Retina (tissue), 1 donor: ENCODE results near the gene IDNK.

Source experiments
- DNase-seq: peaks from one replicate; pipeline ENCODE4 v3.0.0-alpha.2; 2016

IDNK gene

DNA sequence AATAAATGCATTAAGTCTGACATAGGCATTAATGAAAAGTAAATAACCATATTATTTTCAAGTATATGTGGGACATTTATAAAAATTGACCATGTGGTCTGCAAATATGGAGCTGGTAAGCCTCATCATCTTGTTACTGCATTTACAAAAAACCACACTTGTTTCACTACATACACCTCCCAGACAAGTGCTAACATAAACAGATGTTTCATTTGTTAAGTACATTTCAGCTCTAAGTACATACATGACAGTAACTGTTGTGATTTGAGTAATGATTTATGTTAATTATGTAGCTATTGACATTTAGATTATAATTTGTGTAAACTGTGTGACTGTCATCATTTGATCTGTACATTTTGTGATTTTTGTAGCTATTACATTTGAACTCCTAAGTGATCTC, 13.9 kb downstream of the IDNK start:
- DNase-seq, result no peak

DNA sequence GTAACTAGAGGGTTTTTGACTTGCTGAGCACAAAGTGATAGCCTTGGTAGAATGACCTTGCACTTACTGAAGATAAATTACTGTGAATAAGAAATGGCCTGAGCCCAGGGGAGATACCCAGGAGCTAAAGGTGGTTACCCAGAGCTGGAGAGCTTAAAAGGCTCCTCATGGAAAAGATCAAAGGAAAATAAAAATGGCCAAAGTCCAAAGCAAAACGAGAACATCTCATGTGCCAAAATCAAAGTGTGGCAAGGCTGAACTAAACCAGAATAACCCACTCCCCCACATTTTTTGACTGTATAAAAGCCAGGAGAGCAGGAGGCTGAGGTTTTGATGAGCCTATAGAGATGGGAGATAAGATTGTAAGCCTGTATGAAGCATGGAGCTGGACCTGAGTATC, 14.4 kb downstream of the IDNK start:
- no peak for DNase-seq

DNA sequence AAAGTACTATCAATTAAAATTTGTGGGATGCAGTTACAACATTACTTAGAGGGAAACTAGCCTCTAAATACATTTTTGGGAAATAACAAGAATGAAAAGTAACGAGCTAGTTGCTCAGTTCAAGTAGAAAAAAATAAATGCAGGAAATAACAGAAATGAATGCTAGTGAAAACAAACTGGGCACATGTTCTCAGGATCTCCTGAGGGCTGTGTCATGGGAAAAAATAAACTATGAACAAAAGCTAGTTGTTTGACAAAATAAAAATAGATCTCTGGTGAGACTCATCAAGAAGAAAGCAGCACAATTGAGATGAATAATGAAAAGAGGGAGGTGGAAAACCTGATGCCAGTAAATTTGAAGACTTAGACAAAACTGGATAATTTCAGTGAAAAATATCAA, 16.3 kb downstream of the IDNK start:
- no peak for DNase-seq

DNA sequence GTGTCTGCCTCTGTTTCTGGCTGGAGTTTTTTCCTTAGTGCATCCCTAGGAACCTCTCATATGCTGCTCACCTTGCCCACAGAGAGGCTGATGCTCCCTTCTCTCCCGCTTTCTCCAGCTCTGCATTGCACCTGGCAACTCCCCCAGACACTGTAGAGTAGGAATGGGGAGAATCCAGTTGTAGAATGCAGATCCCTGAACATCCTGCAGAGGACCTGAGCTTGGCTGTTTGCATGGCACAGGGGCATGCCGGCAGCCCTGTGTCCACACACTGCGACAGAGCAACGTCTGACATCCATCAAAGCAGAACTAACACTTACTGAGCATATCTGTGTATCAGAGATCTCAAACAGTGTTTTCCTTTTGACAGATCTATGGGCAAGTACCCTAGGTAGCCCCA, 19.9 kb downstream of the IDNK start:
- DNase-seq, result no peak

DNA sequence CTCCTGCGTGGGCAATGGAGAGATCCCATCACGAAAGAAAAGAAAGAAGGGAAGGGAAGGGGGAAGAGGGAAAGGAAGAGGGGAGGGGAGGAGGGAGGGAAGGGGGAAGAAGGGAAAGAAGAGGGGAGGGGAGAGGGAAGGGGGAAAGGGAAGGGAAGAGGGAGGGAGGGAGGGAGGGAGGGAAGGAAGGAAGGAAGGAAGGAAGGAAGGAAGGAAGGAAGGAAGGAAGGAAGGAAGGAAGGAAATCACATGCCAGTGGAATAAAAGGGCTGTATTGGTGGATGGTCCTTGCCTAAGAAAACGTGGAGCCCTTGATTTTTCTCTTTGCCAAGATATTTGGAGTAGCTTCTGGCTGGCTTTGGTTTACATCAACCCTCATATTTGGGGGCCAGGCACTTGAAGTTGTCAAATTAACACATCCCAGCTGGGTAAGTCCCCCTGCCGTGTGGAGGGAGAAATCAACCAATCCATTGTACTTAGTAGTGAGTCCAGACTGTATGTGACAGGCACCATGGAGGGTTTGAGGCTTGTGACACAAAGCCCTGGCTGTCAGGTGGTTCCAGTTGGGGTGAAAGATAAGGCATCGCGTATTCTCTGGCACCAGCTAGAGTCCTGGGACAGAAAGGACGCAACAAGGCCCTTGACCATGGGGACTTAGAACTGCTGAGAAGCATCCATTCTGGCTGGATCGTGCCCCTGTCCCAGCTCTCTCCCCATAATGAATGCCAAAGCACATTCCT, 23.7 kb downstream of the IDNK start:
- no peak for DNase-seq

DNA sequence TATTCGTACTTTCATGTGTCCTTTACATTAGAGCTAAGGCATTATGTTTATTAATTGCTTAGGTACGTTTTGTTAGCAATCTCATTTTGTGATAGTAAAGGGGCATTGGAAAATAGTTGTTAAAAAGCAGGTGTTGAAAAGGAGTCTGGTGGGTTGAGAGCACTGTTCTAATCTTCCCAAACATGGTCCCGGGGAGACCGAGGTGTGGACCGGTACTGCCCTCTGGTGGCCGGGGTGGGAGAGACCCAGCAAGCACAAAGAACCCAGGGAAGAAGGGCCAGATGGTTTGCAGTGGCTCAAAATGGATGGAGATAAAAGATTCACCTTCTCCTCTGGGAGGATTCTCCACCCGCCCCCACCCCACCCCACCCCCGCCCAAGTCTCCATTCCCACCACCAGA, 26.1 kb downstream of the IDNK start:
- DNase-seq, result peak; percentile 32

DNA sequence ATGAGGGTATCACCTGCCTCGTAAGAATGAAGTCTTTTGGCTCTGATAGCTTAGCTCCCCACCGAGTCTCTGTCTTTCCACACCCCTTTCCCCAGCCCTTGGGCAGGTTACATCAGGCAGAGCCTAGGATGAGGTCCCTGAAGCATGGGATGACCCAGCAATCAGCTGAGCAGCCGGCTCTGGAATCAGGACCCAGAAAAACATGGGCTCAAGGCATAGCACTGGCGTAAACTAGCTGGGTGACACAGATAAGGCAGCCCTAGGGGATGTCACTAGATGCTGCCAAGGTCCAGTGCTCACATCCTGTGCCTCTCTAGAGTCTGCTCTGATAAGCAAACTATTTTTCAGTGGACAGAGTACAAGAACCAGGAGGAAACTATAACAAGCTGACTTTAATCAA, 26.6 kb downstream of the IDNK start:
- DNase-seq, result peak; percentile 15

DNA sequence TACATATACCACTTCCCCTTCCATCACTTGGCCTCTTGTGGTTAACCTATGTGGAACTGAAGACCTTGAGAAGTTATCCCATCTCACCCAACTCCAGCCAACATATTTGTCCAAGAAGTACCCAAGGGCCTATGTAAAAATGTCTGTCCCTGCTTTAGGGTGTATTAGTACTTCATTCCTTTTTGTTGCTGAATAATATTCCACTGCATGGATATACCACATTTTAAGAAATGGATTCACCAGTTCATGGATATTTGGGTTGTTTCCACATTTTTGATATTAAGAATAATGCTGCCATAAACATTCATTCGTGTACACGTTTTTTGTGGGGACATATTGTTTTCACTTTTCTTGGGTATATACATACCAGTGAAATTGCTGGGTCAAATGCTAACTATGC, 28.6 kb downstream of the IDNK start:
- no peak for DNase-seq

DNA sequence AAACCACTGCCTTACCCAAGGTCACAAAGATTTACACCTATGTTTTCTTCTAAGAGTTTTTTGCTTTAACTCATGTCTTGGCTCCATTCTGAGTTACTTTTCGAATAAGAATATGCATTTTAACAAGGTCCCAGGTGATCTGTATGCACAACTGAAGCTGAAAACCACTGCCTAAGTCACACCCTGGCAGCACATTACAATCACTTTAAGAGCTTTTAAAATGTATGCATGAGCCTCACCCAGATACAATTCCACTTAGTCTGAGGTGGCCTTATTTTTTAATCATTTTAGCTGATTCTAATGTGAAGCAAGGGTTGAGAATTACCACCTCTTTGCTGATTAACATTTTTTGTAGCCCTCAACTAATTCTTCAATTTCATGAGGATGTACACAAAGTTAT, 29.5 kb downstream of the IDNK start:
- DNase-seq, result no peak

DNA sequence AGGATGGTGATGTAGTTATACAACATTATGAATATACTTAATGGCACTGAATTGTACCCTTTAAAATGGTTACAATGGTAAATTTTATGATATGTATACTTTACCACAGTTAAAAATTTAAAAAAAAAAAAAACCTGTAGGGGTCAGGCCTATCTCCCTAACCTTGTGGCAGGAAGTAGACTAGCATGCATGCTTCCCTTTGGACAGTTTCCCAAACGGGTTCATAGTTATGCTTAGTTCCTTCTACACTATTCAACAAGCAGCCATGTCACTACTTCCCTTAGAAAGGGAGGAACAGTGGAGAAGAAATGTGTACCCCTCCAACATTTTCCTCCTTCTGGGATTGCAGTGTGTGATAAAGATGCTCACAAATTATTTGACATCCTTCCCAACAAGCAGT, 32.5 kb downstream of the IDNK start:
- no peak for DNase-seq

DNA sequence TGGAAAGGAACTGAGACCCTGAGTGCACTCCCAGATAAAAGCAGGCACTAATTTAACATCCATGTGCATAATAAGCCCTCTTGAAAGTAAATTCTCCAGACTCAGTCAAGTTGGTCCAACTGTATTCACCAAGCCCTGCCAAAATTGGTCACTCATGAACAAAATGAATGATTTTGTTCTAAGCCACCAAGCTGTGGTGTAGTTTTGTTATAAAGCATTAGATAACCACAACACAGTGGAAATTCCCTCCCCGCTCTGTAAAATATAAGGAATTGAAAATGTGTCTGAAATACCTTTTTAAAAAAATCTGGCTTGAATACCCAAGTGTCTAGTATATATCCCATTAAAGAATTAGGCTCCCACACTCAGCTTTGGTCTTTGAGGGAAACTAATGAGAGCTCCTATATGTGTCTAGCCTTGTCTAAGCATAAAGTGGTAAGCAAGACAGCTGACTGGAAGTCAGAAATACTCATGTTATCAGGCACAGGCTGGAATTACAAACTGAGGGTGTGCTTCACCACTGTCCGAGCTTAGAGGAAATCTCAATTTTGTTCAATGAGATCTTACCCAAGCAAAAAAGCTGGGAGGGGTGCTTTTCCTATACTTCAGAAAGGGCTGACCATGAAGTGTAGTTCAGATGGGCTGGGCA, 33.2 kb downstream of the IDNK start:
- no peak for DNase-seq

DNA sequence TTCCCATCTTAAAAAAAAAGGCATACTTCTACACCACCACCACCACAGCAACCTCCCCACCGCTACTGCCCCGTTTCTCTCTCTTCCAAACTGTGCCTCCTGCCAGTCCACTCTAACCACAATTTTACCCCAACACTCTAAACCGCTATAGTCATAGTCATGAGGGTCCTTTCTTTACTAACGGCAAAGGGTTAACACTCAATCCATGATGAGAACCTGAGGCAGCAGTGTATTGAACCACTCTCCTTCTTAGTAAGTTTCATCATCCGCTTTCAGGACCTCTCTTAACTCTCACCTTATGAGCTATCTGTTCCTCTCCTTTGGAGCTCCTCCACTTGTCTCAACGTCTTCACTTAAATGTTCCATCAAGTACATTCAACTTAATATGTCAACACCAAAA, 34.0 kb downstream of the IDNK start:
- no peak for DNase-seq

DNA sequence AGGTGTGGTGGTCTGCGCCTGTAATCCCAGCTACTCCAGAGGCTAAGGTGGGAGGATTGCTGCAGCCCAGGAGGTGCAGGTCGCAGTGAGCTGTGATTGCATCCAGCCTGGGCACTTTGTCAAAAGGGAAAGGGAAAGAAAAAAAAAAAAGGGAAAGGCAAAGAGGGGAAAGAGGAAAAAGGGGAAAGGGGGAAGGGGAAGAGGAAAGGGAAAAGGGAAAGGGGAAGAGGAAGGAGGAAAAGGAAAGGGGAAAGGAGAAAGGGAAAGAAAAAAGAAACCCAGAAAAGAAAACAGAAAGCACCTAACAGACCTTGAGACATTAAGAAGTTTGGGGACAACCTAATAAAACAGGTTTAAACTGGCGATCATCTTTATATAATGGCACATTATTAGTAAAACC, 40.0 kb downstream of the IDNK start:
- DNase-seq, result no peak

DNA sequence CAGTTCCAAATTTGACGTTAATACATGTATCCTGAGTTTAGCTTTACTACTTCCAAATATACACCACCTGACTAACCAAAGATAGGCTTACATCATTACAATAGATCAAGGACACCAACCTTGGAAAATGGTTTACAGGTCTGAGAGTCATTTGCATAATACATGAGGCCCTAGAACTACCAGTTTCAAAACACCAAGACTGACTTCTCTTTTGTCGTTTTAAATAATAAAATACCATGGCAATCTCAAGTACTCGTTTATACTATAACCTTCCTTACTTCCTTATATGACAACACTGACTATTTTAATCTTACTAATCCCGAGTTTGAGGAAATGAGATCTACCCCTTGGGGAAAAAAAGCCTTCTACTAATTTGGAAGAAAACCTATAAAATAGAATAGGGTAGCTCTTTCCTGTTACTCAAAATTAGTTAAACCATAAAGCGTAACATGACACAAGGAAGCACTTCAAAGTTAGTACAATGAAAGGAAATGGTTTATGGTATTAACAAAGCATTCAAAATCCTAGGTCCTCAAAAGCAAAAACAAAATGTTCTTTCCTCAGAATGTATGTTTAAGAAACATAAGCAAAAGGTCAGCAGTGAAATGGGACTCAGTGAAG, 42.7 kb downstream of the IDNK start:
- DNase-seq, result no peak

DNA sequence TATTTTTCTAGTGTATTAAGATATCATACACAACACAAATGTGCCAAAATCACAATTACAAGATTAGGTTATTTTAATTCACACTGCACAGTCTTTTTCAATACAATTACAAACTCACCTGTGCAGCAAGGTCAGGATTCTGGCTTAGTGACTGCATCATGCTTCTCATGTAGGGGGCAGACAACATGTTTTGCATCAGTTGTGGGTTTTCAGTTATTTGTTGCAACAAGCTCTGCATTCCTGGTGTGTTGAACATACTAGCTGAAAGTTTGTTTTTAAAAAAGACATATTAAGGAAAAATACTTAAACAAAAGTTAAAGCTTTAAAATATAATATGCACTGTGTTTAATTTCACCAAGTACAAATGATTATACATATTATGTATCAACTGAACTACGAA, 46.1 kb downstream of the IDNK start:
- DNase-seq, result no peak

DNA sequence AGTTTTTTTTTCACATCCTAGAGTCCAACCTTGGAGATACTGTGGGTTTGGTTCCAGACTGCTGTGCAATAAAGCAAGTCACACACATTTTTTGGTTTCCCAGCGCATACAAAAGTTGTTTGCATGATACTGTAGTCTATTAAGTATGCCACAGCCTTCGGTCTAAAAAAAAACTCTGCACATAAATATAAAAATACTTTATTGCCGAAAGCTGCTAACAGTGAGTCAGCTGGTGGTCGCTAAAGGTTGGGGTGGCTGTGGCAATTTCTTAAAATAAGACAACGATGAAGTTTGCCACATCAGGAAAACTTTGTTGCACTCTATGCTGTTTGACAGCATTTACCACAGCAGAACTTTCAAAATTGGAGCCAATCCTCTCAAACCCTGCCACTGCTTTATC, 47.4 kb downstream of the IDNK start:
- DNase-seq, result no peak

DNA sequence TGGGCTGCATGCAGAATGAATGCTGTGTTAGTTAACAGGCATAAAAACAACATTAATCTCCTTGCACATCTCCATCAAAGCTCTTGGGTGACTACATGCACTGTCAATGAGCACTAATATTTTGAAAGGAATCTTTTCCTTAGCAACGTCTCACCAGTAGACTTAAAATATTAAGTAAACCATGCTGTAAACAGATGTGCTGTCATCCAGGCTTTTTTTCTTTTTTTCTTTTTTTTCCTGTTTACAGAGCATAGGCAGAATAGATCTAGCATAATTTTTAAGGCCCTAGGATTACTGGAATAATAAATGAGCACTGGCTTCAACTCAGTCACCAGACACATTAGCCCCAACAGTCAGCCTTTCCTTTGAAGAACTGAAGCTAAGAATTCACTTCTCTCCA, 48.5 kb downstream of the IDNK start:
- no peak for DNase-seq

DNA sequence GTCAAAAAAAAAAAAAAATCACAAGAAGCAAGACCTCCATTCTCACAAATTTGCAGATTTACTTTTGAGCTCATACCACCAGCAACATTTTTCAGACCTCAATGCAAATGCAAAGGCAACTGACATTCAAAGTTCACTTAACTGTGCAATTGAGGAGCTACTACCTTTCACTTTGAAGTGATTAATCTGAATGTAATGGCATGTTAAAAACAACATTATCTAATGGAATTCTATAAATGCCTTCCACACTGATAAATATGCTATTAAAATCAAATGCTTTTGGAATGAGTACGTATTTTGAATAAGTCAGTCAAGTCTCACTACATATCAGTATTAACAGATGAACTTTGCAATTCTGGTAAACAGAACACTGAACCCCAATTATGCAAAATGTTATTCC, 52.5 kb downstream of the IDNK start:
- no peak for DNase-seq

DNA sequence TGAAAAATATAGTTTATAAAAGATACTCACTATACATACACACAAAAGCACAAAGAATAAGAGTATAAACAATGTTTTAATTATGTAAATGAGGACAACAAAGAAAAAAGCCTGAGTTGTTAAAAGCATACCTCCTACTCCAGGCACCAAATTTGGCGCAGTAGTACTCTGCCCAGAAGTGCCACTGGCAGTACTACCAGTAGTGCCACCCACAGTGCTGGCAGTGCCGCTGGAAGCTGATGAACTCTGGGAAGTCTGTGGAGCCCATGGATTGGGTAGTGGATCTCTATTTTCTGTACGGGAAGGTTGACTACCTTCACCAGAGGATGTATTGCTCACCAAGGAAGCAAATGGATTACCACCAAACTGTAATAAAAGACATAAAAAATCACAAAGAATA, 54.7 kb downstream of the IDNK start:
- DNase-seq, result no peak

DNA sequence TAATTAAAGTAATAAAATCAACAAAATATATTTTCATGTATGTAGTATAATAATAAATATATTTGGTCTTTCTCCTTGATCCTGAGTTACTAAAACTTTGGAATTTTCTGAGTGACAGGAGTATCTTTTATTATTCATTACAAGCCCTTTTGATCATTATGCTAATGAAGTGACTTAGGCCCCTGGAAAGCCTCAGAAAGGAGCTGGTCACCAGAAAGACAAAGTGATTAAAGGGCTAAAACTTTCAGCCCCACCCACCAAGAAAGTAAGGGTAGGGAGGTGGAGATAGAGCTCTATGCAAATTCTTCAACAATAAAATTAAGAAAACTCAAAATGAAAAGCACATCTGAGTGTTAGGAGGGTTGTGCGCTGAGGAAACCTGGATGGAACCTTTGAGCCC, 57.3 kb downstream of the IDNK start:
- DNase-seq, result no peak

DNA sequence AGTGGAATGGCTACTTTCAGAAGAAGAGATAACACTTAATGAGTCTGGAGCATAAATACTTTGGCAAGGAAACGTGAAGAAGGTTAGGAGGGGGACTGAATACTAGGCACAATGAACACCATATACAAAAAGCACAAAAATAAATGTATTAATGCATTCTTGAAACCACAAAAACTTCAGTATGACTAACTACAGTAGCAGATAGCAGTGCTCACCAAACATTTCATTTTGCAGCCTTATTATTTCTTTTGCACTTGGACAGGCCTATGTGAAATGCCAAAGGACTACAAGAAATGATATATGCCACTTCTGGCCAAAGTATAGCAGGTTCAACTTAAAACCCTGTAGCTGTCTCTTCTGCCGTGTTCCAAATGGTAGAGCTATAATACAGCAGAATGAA, 58.5 kb downstream of the IDNK start:
- no peak for DNase-seq

DNA sequence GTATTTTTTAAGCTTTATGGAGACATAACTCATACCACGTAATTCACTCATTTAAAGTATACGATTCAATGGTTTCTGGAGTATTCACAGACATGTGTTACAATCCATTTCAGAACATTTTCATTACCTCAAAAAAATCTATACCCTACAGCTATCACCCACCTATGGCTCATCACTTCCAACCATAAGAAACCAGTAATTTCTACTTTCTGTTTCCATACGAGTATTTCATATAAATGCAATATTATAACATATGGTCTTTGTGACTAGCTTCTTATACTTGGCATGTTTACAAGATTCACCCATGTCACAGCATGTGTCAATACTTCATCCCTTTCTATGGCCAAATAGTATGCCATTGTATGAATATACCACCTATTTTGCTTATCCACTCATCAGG, 66.0 kb downstream of the IDNK start:
- DNase-seq, result no peak

DNA sequence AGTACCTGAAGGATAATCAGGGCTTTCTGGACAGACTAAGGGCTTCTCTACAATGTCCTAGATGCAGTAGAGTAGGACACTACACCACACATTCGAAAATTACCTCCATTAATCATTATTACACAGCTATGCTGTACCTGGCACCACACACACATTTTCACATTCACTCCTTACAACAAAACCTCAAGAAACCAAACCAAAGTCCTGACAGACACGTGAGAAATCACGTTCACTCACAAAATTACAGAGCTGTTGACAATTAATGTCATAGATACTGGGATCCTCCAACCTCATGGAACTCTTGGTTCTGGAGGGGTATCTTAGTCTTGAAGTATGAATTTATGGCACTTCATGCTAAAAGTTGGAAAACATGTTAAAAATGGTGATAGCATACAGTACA, 68.5 kb downstream of the IDNK start:
- no peak for DNase-seq
